SK-N-SH treated with all-trans-retinoic acid at 6 μM for 48 hours (cell line): Measurements from ENCODE around the gene MOSMO.

Experiments used
- ATAC-seq: fragments of 200-7000 bp; cut with Tn5 transposase; 3 replicates; pipeline ENCODE4 v1.9.1; 2020; ENCODE audit warnings: mild to moderate bottlenecking, moderate library complexity
- ARNTL ChIP-seq: fragments of 450-650 bp; formaldehyde crosslinking; IDR thresholded peaks from 2 replicates; pipeline ENCODE4 v1.5.0; 2020; ENCODE audit warnings: low read depth, mild to moderate bottlenecking, moderate library complexity, borderline replicate concordance
- BACH2 ChIP-seq: fragments of 250-450 bp; sonication (Bioruptor Pico); IDR thresholded peaks from 2 replicates; pipeline ENCODE4 v1.9.0; 2021; ENCODE audit warnings: mild to moderate bottlenecking, borderline replicate concordance
- CSDC2 ChIP-seq: fragments of 250-450 bp; sonication (Bioruptor Pico); IDR thresholded peaks from 2 replicates; pipeline ENCODE4 v1.5.0; 2020; ENCODE audit warnings: mild to moderate bottlenecking, moderate library complexity
- CSRNP3 ChIP-seq: fragments of 250-450 bp; sonication (Bioruptor Pico); IDR thresholded peaks from 2 replicates; pipeline ENCODE4 v1.5.1; 2021; ENCODE audit warnings: mild to moderate bottlenecking, moderate library complexity
- ESRRG ChIP-seq: fragments of 250-450 bp; sonication (Bioruptor Pico); IDR thresholded peaks from 2 replicates; pipeline ENCODE4 v1.6.1; 2021; ENCODE audit warnings: mild to moderate bottlenecking
- GLIS3 ChIP-seq: fragments of 250-450 bp; sonication (Bioruptor Pico); IDR thresholded peaks from 2 replicates; pipeline ENCODE4 v1.5.0; 2020; ENCODE audit warnings: mild to moderate bottlenecking, moderate library complexity
- ISL1 ChIP-seq: fragments of 250-450 bp; sonication (Bioruptor Pico); IDR thresholded peaks from 2 replicates; pipeline ENCODE4 v2.1.2; 2022; ENCODE audit warnings: mild to moderate bottlenecking, moderate library complexity
- OSR1 ChIP-seq: fragments of 250-450 bp; sonication (Bioruptor Pico); IDR thresholded peaks from 2 replicates; pipeline ENCODE4 v1.8.0; 2022; ENCODE audit warnings: moderate library complexity, mild to moderate bottlenecking, inconsistent platforms
- PATZ1 ChIP-seq: fragments of 250-450 bp; sonication (Bioruptor Pico); IDR thresholded peaks from 2 replicates; pipeline ENCODE4 v1.8.0; 2020; ENCODE audit warnings: mild to moderate bottlenecking, moderate library complexity, borderline replicate concordance
- PPARA ChIP-seq: fragments of 250-450 bp; sonication (Bioruptor Pico); IDR thresholded peaks from 2 replicates; pipeline ENCODE4 v1.5.0; 2020; ENCODE audit warnings: mild to moderate bottlenecking, borderline replicate concordance
- SNAI2 ChIP-seq: fragments of 250-450 bp; sonication (Bioruptor Pico); IDR thresholded peaks from 2 replicates; pipeline ENCODE4 v1.5.0; 2020; ENCODE audit warnings: mild to moderate bottlenecking, moderate library complexity
- TCF4 ChIP-seq: fragments of 250-450 bp; sonication (Bioruptor Pico); IDR thresholded peaks from 2 replicates; pipeline ENCODE4 v1.8.0; 2021; ENCODE audit warnings: mild to moderate bottlenecking, moderate library complexity, borderline replicate concordance
- TOX ChIP-seq: fragments of 250-450 bp; sonication (Bioruptor Pico); IDR thresholded peaks from 2 replicates; pipeline ENCODE4 v1.8.0; 2021; ENCODE audit warnings: mild to moderate bottlenecking, moderate library complexity, borderline replicate concordance
- ZC3H10 ChIP-seq: fragments of 250-450 bp; sonication (Bioruptor Pico); IDR thresholded peaks from 2 replicates; pipeline ENCODE4 v1.5.1; 2021; ENCODE audit warnings: mild to moderate bottlenecking, moderate library complexity
- ZFP3 ChIP-seq: fragments of 250-450 bp; sonication (Bioruptor Pico); IDR thresholded peaks from 2 replicates; pipeline ENCODE4 v1.5.0; 2020; ENCODE audit warnings: mild to moderate bottlenecking, moderate library complexity
- ZFP30 ChIP-seq: fragments of 450-650 bp; formaldehyde crosslinking; IDR thresholded peaks from 2 replicates; pipeline ENCODE4 v1.5.0; 2022; ENCODE audit warnings: mild to moderate bottlenecking, moderate library complexity
- ZNF565 ChIP-seq: fragments of 450-650 bp; formaldehyde crosslinking; conservative IDR thresholded peaks from 2 replicates; pipeline ENCODE4 v1.5.0; 2020; ENCODE audit warnings: low read depth, mild to moderate bottlenecking, moderate library complexity
- ZNF70 ChIP-seq: fragments of 450-650 bp; formaldehyde crosslinking; IDR thresholded peaks from 2 replicates; pipeline ENCODE4 v1.5.0; 2020; ENCODE audit warnings: mild to moderate bottlenecking, moderate library complexity
- ZNF8 ChIP-seq: fragments of 450-650 bp; formaldehyde crosslinking; IDR thresholded peaks from 2 replicates; pipeline ENCODE4 v1.5.0; 2020; ENCODE audit warnings: mild to moderate bottlenecking, moderate library complexity
- TF ChIP-seq, protein P1 (sequence below): fragments of 250-450 bp; sonication (Bioruptor Pico); IDR thresholded peaks from 2 replicates; pipeline ENCODE4 v1.5.1; 2020; ENCODE audit warnings: low read depth, mild to moderate bottlenecking, moderate library complexity
- TF ChIP-seq, protein P2 (sequence below): fragments of 250-450 bp; sonication (Bioruptor Pico); IDR thresholded peaks from 2 replicates; pipeline ENCODE4 v1.8.0; 2021; ENCODE audit warnings: low read depth, mild to moderate bottlenecking, moderate library complexity, borderline replicate concordance

Gene MOSMO

GRCh38 chr16:22014271-22014873 lies 6.5 kb downstream of the MOSMO start:
- no peak for TF ChIP-seq ZNF70 (CRISPR knock-in tag)
- no peak for ATAC-seq

GRCh38 chr16:22016927-22017326 lies 9.0 kb downstream of the MOSMO start:
- TF ChIP-seq ARNTL (CRISPR knock-in tag) (no peak), GLIS3 (CRISPR knock-in tag) (no peak), ZFP3 (CRISPR knock-in tag) (no peak), CSRNP3 (CRISPR knock-in tag) (no peak), TCF4 (CRISPR knock-in tag) (no peak), CSDC2 (CRISPR knock-in tag) (no peak), PATZ1 (no peak), TOX (CRISPR knock-in tag) (no peak), ESRRG (no peak), OSR1 (CRISPR knock-in tag) (no peak), ISL1 (CRISPR knock-in tag) (no peak), BACH2 (no peak), ZC3H10 (no peak), ZNF565 (CRISPR knock-in tag) (no peak), SNAI2 (CRISPR knock-in tag) (no peak), ZNF70 (CRISPR knock-in tag) (no peak), PPARA (no peak)
- TF ChIP-seq, protein P1, sequence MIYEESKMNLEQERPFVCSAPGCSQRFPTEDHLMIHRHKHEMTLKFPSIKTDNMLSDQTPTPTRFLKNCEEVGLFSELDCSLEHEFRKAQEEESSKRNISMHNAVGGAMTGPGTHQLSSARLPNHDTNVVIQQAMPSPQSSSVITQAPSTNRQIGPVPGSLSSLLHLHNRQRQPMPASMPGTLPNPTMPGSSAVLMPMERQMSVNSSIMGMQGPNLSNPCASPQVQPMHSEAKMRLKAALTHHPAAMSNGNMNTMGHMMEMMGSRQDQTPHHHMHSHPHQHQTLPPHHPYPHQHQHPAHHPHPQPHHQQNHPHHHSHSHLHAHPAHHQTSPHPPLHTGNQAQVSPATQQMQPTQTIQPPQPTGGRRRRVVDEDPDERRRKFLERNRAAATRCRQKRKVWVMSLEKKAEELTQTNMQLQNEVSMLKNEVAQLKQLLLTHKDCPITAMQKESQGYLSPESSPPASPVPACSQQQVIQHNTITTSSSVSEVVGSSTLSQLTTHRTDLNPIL (CRISPR knock-in tag) = no peak
- TF ChIP-seq, protein P2, sequence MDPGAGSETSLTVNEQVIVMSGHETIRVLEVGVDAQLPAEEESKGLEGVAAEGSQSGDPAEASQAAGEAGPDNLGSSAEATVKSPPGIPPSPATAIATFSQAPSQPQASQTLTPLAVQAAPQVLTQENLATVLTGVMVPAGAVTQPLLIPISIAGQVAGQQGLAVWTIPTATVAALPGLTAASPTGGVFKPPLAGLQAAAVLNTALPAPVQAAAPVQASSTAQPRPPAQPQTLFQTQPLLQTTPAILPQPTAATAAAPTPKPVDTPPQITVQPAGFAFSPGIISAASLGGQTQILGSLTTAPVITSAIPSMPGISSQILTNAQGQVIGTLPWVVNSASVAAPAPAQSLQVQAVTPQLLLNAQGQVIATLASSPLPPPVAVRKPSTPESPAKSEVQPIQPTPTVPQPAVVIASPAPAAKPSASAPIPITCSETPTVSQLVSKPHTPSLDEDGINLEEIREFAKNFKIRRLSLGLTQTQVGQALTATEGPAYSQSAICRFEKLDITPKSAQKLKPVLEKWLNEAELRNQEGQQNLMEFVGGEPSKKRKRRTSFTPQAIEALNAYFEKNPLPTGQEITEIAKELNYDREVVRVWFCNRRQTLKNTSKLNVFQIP (CRISPR knock-in tag) = no peak
- ATAC-seq = no peak

DNA sequence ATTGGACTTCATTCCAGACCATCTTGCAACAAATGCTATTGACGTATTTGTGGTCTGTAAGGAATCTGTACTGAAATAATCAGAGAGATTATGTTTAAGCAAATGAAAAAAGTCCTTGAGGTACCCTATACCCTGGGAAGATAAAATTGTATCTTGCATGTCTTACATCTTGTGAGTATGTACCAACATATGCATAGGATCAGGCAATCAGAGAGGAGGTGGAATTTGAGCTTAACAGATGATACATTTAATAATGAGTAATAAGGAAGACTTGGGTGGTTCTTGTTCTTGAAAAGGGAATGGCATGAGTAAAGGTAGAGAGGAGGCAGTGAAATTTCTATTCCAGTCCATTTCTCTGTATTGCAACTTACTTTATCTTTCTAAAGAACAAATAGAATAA lies 10.6 kb downstream of the MOSMO start:
- TF ChIP-seq ZNF8 (CRISPR knock-in tag) = no peak
- no peak for ATAC-seq

GRCh38 chr16:22022151-22022550 lies 14.2 kb downstream of the MOSMO start:
- TF ChIP-seq ZNF565 (CRISPR knock-in tag) = no peak
- no peak for TF ChIP-seq ZFP30 (CRISPR knock-in tag)
- no peak for TF ChIP-seq ISL1 (CRISPR knock-in tag)
- no peak for TF ChIP-seq CSRNP3 (CRISPR knock-in tag)
- no peak for TF ChIP-seq ZC3H10
- TF ChIP-seq ESRRG = no peak
- no peak for TF ChIP-seq ZNF8 (CRISPR knock-in tag)
- no peak for TF ChIP-seq ZNF70 (CRISPR knock-in tag)
- TF ChIP-seq ZFP3 (CRISPR knock-in tag) = no peak
- TF ChIP-seq ARNTL (CRISPR knock-in tag) = no peak
- no peak for ATAC-seq
